Measurements from ENCODE around the gene IFNAR1. TPM values are rescaled to one million over a fixed set of nuclear protein-coding genes. Genes with fewer than 3 reads are reported as not detected.

IFNAR1 gene
- total and polyA plus RNA-seq, 2 donors (not counting 1 experiment from before 2014, with no cell fraction given): 14.8 to 55.7 TPM

- H3K4me3 ChIP-seq (ENCODE audit: control extremely low read depth in 1 of 5, extremely low read depth in 1 of 5, insufficient read depth in 1 of 5, low read depth in 2 of 5, low read length in 4 of 5): no peak overlapping the region
- WGBS (ENCODE audit: insufficient coverage): 92% methylated on average over 2 of the region's 5 CpGs
Measured at GRCh38 chr21:33396951-33397350, 72.2 kb downstream of the IFNAR1 start.

More at GRCh38 chr21:33396951-33397350, 72.2 kb downstream of the IFNAR1 start:
- no peak for ATAC-seq (ENCODE audit: low read depth)
- Histone ChIP-seq H3K27me3 (replicated peaks in 1 of 4; ENCODE audit: control extremely low read depth in 1 of 4, control insufficient read depth in 3 of 4, insufficient read depth in 4 of 4, low read length in 3 of 4) (no peaks in the 10 kb centered on the region), H3K79me2 (ENCODE audit: control insufficient read depth, insufficient read depth, low read length) (no peaks in the 10 kb centered on the region), H2AFZ (ENCODE audit: insufficient read depth, low read depth, low read length, poor library complexity, severe bottlenecking) (no peak overlapping the region), H3K9ac (ENCODE audit: low read length) (no peak overlapping the region), H3K27ac (ENCODE audit: low read length in 2 of 2) (no peak overlapping the region), H3K36me3 (replicated peaks in 1 of 2; ENCODE audit: control extremely low read depth in 1 of 2, control insufficient read depth in 1 of 2, extremely low read depth in 1 of 2, insufficient read depth in 2 of 2, low read length in 1 of 2) (no peaks in the 10 kb centered on the region), H3K9me3 (ENCODE audit: control extremely low read depth in 1 of 3, control insufficient read depth in 2 of 3, insufficient read depth in 1 of 3, low read length in 2 of 3) (peaks cover 0 to 12% (median 0%) of the 10 kb centered on the region in 3 donors), H4K20me1 (ENCODE audit: control insufficient read depth, insufficient read depth, low read length, poor library complexity, severe bottlenecking) (no peaks in the 10 kb centered on the region), H3K4me2 (replicated peaks; ENCODE audit: low read depth, low read length, poor library complexity, severe bottlenecking) (no peak overlapping the region), H3K4me1 (ENCODE audit: control insufficient read depth in 2 of 2, insufficient read depth in 2 of 2, low read length in 2 of 2) (peaks cover 41 to 62% of the 10 kb centered on the region in 2 donors)
- TF ChIP-seq CTCF (IDR thresholded peaks at IDR 0.05) (no peak), EZH2 (IDR thresholded peaks at IDR 0.05; ENCODE audit: borderline replicate concordance, insufficient read depth, low read depth, low read length, poor library complexity, severe bottlenecking) (no peak)
- H3K9me3 Mint-ChIP-seq (ENCODE audit: insufficient read depth): no peaks in the 10 kb centered on the region
- POLR2A ChIA-PET: interaction anchor here (0.6 to 1.4 kb wide), 5 partner anchors 11 to 205 kb away, joined by 3 to 6 read pairs (median 4); no protein-coding TSS in a partner anchor
- DNase-seq: no peak
- CTCF ChIA-PET: interaction anchor here (0.7 to 3.9 kb wide), 8 partner anchors 8 to 49 kb away, joined by 3 to 24 read pairs (median 4); no protein-coding TSS in a partner anchor
- intact Hi-C loops (cut with micrococcal nuclease): no loop called here
- no peak overlapping the region for H3K4me3 Mint-ChIP-seq
- H3K4me1 Mint-ChIP-seq: peaks cover 58% of the 10 kb centered on the region
- H3K27me3 Mint-ChIP-seq: no peaks in the 10 kb centered on the region
- H3K27ac Mint-ChIP-seq: no peak overlapping the region
